DMS53 (cell line): Measurements from ENCODE around the gene ISCU.
"Not testable (repeated sequence)": the region's sequence is repeated elsewhere in the genome, so short reads cannot be mapped to it uniquely, and the experiment has no call there.

Experiments
- DNase-seq: peaks from one replicate; lab custom pipeline; 2025; lab: John Stamatoyannopoulos, UW

The ISCU gene

DNA sequence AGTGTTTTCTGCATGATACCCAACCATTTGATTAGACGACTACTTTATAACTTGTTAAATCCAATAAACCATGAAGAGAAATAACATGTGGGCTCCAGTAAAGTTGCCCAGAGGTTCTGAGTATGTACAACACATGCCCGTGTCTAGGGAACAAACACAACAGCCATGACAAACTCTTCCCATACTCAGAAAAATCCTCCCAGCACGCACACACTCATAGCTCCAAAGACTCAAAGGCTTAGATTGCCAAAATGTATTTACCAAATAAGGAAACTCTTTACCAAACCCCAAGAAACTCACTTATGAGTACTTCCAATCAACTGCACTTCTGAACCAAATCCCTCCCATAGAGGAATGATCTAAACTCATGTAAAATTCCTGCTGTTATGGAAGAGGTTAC, 18.7 kb upstream of the ISCU start:
- no peak for DNase-seq

DNA sequence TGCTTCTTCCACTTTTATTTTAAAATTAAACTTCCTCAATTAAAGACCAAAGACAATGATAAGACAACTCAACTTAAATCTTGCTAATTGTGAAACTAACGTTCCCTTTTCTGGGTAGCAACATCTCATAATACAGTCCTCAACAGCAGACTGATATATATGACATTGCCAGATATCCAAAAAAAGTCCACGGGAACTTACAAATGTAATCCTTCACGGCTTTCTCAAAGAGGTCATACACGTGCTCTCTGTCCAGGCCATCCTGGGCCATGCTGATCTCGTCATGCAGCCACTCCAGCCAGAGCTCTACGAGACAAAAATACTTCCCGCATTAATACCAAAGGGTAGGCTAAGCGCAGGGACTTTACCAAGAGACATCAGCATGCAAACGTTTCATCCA, 14.7 kb upstream of the ISCU start:
- no peak for DNase-seq

DNA sequence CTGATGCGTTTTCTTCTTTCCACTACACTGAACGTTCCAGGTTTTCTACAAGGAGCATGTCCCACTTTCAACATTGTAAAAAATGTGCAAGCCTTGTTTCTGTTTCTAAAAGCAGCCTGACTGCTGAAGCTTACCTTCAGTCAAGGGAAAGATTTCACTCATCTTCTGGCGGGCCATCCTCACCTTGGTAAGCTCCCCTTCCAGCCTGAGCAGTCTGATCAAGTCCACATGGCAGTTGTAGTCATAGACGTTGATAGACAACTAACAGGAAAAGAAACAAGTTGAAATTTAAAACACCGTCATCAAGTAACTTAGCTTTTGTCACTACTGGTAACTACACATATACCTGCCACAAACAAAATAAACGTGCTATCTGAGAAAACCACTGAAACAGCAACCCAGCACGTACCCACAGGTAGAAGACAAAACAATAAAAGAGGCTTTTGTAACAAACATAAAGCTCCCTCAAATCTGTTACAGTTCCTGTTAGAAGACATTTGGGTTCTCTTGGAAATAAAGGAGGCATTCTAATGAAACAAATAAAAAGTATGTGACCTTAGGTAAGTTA, 13.4 kb upstream of the ISCU start:
- no peak for DNase-seq

DNA sequence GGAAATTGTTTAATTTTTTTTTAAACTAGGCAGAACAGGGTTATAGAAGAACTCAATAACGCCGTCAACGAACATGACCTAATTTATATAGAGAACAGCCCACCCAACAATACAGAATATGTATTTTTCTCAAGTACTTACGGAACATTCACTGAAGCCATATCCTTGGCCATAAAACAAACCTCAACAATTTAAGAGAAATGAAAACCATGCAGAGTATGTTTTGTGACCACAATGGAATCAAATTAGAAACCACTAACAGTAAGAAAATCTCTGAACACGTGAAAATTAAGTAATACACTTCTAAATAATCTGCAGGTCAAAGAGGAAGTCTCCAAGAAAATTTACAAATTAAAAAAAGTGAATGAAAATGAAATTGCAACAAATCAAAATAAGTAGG, 10.9 kb upstream of the ISCU start:
- DNase-seq, result no peak

- DNase-seq, result no peak
Observed at GRCh38 chr12:108553799-108554198, 8.6 kb upstream of the ISCU start.

GRCh38 chr12:108555383-108555782, 7.0 kb upstream of the ISCU start:
- not testable (repeated sequence) for DNase-seq

GRCh38 chr12:108559007-108559655, 3.3 kb upstream of the ISCU start:
- DNase-seq, result no peak

DNA sequence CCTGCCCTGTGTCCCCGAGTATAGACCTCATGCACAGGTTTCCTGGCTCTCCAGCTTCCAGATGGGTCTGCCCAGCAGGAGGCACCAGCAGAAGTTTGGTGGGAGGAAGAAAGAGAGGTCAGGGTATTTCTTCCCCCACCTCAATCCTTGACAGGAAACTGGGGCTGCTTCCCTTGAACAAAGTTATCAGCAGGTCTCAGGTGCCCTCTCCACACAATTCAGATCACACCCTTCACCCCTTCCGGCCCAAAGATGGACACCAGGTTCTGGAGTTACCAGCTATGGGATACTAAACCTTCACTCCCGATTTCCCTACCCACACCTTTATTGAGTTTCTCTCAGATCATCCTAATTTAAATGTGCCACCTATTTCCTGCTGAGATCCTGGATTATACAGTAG, 2.6 kb upstream of the ISCU start:
- DNase-seq, result peak; percentile 20

- no peak for DNase-seq
Observed at GRCh38 chr12:108560321-108560721, 2.1 kb upstream of the ISCU start.

DNA sequence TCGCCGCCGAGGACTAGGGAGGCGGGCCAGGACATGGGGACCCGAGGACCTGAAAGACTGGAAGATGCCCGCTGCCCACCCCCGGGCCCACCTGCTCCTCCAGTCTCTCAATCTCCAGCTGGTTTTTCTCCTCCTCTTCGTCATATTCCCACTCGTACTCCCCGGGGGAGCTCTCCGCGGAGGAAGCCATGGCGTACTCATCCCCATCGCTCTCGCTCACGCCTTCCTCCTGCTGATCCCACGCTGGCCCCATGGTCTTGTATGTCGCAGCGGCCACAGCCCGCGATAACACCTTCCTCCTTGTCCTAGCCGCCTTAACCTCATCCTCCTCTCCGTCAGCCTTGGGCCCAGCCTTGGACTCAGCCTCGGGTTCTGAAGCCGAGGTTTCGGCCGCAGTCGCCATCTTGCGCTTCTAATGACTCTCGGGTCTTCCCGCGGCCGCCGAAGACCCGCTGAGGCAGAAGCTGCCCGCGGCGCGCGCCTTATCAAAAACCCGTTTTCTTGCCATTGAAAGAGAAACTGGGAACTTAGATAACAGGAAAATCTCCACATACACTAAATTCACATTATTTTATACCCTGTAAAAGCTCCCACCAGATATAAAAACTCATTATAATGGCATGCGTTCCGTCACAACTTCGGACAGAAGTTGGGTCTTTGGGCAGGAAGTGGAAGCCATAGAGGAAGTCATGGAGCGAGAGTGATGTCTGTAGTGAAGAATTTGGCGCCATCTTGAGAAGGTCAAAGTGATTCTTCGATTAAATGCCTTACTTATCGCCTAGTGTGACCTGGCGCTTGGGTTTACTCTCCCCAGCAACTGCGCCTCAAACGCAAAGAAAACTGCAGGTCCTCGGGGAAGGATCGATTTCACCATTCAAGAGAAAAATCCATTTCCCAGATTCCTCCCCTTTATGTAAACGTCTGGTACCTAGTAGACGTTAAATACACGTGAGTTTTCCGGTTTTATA, 1.4 kb upstream of the ISCU start, which contains the start of gene SART3:
TSS of gene SART3 (minus strand) at position 422 of the 968 bp plus-strand sequence. CDS start at position 403, 19 bp downstream.
- DNase-seq, result peak; percentile 97

DNA sequence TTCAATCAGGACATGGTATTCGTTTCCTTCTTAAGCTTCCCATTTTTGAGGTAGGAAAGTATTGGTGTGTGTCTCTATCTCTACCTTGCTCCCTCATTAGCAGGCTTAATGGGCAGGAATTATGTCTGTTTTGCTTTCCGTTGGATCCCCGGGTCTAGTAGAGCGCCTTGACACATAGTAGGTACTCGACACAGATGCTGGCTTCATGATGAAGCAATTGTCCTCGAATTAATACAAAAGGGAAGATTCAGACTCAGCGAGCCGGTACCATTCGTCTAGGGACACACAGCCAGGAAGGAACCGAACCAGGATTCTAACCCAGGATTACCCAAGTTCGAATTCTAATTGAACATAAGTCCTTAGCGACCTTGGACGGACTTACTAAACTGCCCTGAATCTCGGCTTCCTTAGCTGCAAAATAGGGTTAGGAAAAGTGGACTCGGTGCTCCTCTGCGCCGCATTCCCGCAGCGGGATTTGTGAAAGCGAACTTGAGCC, 496 bp upstream of the ISCU start:
- DNase-seq, result peak; percentile 87

- DNase-seq, result peak; percentile 97
Observed at GRCh38 chr12:108563136-108563803, 874 bp downstream of the ISCU start.

DNA sequence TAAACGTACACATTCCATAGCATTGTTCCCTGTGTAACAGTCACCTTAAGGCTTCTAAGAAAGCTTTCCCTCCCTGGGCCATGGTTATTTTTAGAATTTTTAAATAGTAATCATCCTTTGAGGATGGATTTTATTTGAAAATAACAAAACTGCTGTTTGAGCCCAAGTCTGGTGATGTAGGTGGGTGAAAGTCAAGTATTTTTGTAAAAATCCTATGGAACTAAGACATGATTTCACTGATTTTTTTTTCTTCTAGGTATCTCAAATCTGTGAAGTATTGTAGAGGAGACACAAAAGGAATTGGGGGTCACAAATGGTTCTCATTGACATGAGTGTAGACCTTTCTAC, 1.4 kb downstream of the ISCU start:
- DNase-seq, result no peak

GRCh38 chr12:108564724-108565123, 2.3 kb downstream of the ISCU start:
- no peak for DNase-seq

GRCh38 chr12:108565146-108565545, 2.8 kb downstream of the ISCU start:
- DNase-seq, result no peak

DNA sequence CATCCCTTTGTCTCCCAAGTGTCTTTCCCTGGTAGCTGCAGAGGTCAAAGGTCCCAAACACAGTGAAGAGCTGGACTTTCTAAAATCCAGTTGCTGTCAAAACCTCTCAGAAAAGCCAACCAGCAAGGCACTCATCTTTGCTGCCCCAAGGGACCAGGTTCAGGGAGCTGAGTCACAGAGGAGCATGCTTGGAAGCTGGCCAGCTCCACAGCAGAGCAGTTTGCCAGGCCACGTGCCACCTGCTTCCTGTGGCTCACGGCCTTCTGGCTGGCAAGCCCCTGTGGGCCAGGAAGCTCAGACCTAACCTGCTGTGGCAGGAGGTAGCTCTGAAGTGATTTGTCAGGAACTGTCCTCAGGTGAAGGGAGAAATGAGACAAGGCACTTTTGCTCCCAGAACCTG, 3.6 kb downstream of the ISCU start:
- peak; percentile 98 for DNase-seq

- DNase-seq, result no peak
Observed at GRCh38 chr12:108566452-108566851, 4.1 kb downstream of the ISCU start.

DNA sequence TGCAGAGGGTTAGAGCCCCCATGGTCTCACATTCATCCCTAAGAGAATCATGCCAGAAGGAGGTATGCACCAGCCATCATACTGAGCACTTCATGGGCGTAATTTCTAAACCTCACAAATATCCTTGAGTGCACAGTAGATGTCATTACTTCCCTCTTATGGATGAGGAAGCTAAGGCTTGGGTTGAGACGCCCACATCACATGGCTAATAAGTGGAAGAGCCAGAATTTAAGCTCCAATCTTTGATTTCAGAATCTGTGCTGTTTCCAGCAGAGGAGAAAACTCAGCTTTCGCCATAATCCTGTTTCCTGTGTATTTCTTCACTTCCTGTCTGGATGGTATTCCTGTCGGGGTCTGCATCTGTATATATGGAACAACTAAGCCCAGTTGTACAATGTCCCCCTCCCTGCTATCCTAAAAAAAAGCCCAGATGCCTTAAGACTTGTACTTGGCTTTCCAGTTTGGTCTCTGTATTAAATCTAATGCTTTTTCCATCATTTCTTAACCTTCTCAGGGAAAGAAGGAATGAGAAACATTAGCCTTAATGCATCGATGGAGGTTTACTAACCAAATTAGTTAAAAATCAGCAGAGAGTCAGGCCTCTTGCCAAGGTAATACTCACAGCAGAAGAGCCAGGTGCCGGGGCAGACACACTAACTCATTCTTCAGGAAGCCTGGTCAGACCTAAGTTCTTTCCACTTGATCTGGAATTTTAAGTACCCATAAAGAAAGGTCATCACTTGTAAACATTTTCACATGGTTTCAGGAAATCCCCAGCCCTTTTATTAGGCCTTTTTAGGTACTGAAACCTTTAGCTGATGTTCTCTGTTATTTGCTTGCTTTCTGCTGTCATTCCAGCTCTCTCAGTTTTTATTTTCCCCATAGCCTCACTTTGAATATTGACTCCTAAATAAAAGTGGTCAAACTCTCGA, 5.3 kb downstream of the ISCU start:
- DNase-seq, result peak; percentile 44

DNA sequence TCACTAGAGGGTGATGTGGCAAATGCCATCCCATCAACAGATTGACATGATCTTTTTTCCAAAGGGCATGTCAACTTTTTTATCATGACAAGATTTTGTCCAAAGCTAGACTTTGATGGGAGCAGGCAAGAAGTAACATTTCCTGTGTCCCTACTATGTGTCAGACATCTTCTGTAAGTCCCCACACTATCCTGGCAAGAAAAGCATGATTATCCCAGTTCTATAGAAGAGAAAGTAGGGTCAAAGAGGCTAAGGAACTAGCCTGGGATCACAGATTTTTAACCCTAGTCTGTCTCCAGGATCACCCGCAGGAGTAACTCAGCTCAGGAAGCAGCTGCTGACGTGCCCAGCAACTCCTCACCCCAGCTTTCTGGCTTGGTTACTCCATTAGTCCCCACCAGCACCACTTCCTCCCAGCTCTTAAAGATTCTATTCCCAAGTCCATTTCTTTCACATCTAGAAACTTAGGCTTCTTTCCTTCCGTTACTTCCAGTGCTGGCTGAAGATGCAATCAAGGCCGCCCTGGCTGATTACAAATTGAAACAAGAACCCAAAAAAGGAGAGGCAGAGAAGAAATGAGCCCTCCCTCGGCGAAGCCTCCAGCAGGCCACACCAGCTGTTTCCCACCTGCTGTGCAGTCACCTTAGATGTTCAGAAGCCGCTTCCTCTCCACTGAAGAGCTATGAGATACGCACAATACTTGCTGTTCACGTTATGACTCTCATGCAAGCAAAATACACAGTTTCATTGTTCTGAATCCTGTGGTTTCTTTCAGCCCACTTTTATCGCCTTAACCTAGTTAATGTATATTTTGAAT, 6.2 kb downstream of the ISCU start:
- DNase-seq, result peak; percentile 38
